Liver (tissue), 9 donors: Measurements from ENCODE around the gene THAP4. TPM values are rescaled to one million over a fixed set of nuclear protein-coding genes. Genes with fewer than 3 reads are reported as not detected.

ENCODE experiments used
- DNase-seq: peaks from one replicate; pipeline ENCODE4 v3.0.0-alpha.2; 2017; ENCODE audit warnings: low spot score
- H3K27ac ChIP-seq, 2 donors: one replicate each; pipeline ENCODE4 v1.7.0; 2013; ENCODE audit warnings: inconsistent platforms in 2 of 2, low read length in 2 of 2, control low read depth in 1 of 2, low read depth in 1 of 2, mild to moderate bottlenecking in 1 of 2
- H3K27me3 ChIP-seq, 4 donors: one replicate each; pipeline versions ENCODE4 v1.6.1 to v1.7.0; 2013; ENCODE audit warnings: low read length in 3 of 4, inconsistent platforms in 1 of 4, mild to moderate bottlenecking in 1 of 4, moderate library complexity in 1 of 4; ENCODE audit not compliant: control insufficient read depth in 4 of 4, insufficient read depth in 4 of 4
- H3K36me3 ChIP-seq, 4 donors: one replicate each; pipeline versions ENCODE4 v1.6.1 to v1.7.0; 2013; ENCODE audit warnings: low read length in 3 of 4, mild to moderate bottlenecking in 3 of 4, low read depth in 1 of 4, moderate library complexity in 1 of 4; ENCODE audit not compliant: control insufficient read depth in 4 of 4, insufficient read depth in 3 of 4
- H3K4me1 ChIP-seq, 4 donors: one replicate each; pipeline versions ENCODE4 v1.6.1 to v1.7.0; 2013; ENCODE audit warnings: low read length in 3 of 4, mild to moderate bottlenecking in 3 of 4, moderate library complexity in 1 of 4; ENCODE audit not compliant: control insufficient read depth in 4 of 4, insufficient read depth in 4 of 4
- H3K4me3 ChIP-seq, 3 donors: one replicate each; pipeline versions ENCODE4 v1.6.1 to v1.7.0; 2013; ENCODE audit warnings: low read length in 3 of 3, control low read depth in 1 of 3, low read depth in 1 of 3, mild to moderate bottlenecking in 1 of 3
- H3K9ac ChIP-seq, 2 donors: one replicate each; pipeline ENCODE4 v1.7.0; 2013; ENCODE audit warnings: low read length in 2 of 2, mild to moderate bottlenecking in 2 of 2, moderate library complexity in 2 of 2, control low read depth in 1 of 2, low read depth in 1 of 2
- H3K9me3 ChIP-seq, 4 donors: one replicate each; pipeline versions ENCODE4 v1.6.1 to v1.7.0; 2013; ENCODE audit warnings: low read length in 3 of 4; ENCODE audit not compliant: control insufficient read depth in 4 of 4
- EGR1 ChIP-seq, 2 donors: IDR thresholded peaks; 2 replicates each; pipeline ENCODE4 v1.6.1; 2016 to 2018; ENCODE audit warnings: antibody characterized with exemption in 2 of 2, low read depth in 2 of 2
- FOXA1 ChIP-seq: IDR thresholded peaks from 2 replicates; pipeline ENCODE4 v1.6.1; 2016; ENCODE audit warnings: antibody characterized with exemption
- FOXA2 ChIP-seq: IDR thresholded peaks from 2 replicates; pipeline ENCODE4 v1.6.1; 2016; ENCODE audit warnings: antibody characterized with exemption
- GABPA ChIP-seq, 2 donors: IDR thresholded peaks in 1 of 2; conservative IDR thresholded peaks in 1 of 2; 2 replicates each; pipeline ENCODE4 v1.6.1; 2016; ENCODE audit warnings: antibody characterized with exemption in 2 of 2, mild to moderate bottlenecking in 1 of 2, moderate library complexity in 1 of 2
- HNF4A ChIP-seq, 2 donors: conservative IDR thresholded peaks; 2 replicates each; pipeline ENCODE4 v1.6.1; 2016; ENCODE audit warnings: antibody characterized with exemption in 2 of 2, mild to moderate bottlenecking in 2 of 2
- JUND ChIP-seq, 2 donors: IDR thresholded peaks; 2 replicates each; pipeline ENCODE4 v1.6.1; 2016; ENCODE audit warnings: antibody characterized with exemption in 2 of 2
- NR2F2 ChIP-seq: IDR thresholded peaks from 2 replicates; pipeline ENCODE4 v1.6.1; 2016; ENCODE audit warnings: antibody characterized with exemption
- RAD21 ChIP-seq, 2 donors: IDR thresholded peaks; 2 replicates each; pipeline ENCODE4 v1.6.1; 2016; ENCODE audit warnings: antibody characterized with exemption in 2 of 2, mild to moderate bottlenecking in 2 of 2
- RXRA ChIP-seq, 2 donors: IDR thresholded peaks; 2 replicates each; pipeline ENCODE4 v1.6.1; 2017 to 2018; ENCODE audit warnings: antibody characterized with exemption in 2 of 2, mild to moderate bottlenecking in 1 of 2
- SP1 ChIP-seq: IDR thresholded peaks from 2 replicates; pipeline ENCODE4 v1.6.1; 2018; ENCODE audit warnings: antibody characterized with exemption, mild to moderate bottlenecking
- TAF1 ChIP-seq: conservative IDR thresholded peaks from 2 replicates; pipeline ENCODE4 v1.6.1; 2016; ENCODE audit warnings: antibody characterized with exemption, mild to moderate bottlenecking
- YY1 ChIP-seq: IDR thresholded peaks from 2 replicates; pipeline ENCODE4 v1.6.1; 2016; ENCODE audit warnings: antibody characterized with exemption, mild to moderate bottlenecking
- WGBS: extraction: QIAGEN DNeasy Blood & Tissue Kit; methylation state at CpG from one replicate; pipeline ENCODE4 v1.1.7; 2013; 5-methylcytosine and 5-hydroxymethylcytosine counted together
- polyA plus RNA-seq, 2 donors: library from polyadenylated mRNA; stranded (reverse) in 1 of 2; unstranded in 1 of 2; fragments of 200-250 nt in 1 of 2; fragments of >200 nt in 1 of 2; fragmentation: Nextera tagmentation in 1 of 2; extraction: Ambion mirVana in 1 of 2; gene quantifications; one replicate each; pipeline versions ENCODE4 v1.2.1 to v1.2.3, GENCODE V29; 2013 to 2015
- total RNA-seq, 2 donors: library from RNA; depleted of rRNA; stranded (reverse); fragments of >200 nt; gene quantifications; one replicate each; pipeline ENCODE4 v1.2.3, GENCODE V29; 2014
- TF ChIP-seq, protein P1 (sequence below): IDR thresholded peaks from 2 replicates; pipeline ENCODE4 v1.6.1; 2016; ENCODE audit warnings: antibody characterized with exemption
- TF ChIP-seq, protein P2 (sequence below): IDR thresholded peaks from 2 replicates; pipeline ENCODE4 v1.6.1; 2016; ENCODE audit warnings: antibody characterized with exemption
- TF ChIP-seq, protein P3 (sequence below): IDR thresholded peaks from 2 replicates; pipeline ENCODE4 v1.6.1; 2016; ENCODE audit warnings: antibody characterized with exemption, mild to moderate bottlenecking
- TF ChIP-seq, protein P4 (sequence below): fragments of 150-350 bp; IDR thresholded peaks from 2 replicates; pipeline ENCODE4 v1.5.1; 2017; ENCODE audit warnings: improper control_type of control experiment, low read depth, low read length; ENCODE audit not compliant: missing input control
- TF ChIP-seq, protein P5 (sequence below): IDR thresholded peaks from 2 replicates; pipeline ENCODE4 v1.6.1; 2016; ENCODE audit warnings: antibody characterized with exemption
- donor health status: healthy.
- donor health status: healthy.
- donor health status: healthy.
- donor health status: healthy.
- donor health status: healthy.

The THAP4 gene
- total and polyA plus RNA-seq, 4 donors = 16.8 to 33.1 (median 22.7) TPM

DNA sequence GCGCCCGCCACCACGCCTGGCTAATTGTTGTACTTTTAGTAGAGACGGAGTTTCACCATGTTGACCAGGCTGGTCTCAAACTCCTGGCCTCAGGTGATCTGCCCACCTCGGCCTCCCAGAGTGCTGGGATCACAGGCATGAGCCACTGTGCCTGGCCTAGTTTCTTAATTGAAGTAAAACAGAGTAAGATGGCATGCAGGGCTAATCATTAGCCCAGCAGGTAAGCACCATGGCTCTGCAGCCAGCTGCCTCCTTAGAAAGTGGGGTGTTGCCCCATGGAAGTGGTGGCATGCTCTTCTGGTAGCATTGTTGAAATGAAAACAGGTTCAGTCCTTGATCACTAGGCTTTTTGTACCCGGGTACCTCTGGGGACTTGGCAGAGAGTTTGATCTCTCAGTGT lies 13.0 kb upstream of the THAP4 start:
- no peaks in the 10 kb centered on the region for H3K9me3 ChIP-seq
- peaks cover 0 to 6% (median 3%) of the 10 kb centered on the region in 4 donors for H3K4me1 ChIP-seq
- peaks cover 5 to 33% (median 18%) of the 10 kb centered on the region in 4 donors for H3K36me3 ChIP-seq
- H3K9ac ChIP-seq = no peak overlapping the region
- no peak overlapping the region for H3K27ac ChIP-seq
- TF ChIP-seq EGR1 (IDR thresholded peaks at IDR 0.05; ENCODE audit: low read depth in 2 of 2) (no peak), FOXA1 (no peak), GABPA (IDR thresholded peaks at IDR 0.05 in 1 of 2, conservative IDR thresholded peaks at IDR 0.05 in 1 of 2) (no peak), JUND (IDR thresholded peaks at IDR 0.05) (no peak), RXRA (IDR thresholded peaks at IDR 0.05) (no peak), RAD21 (IDR thresholded peaks at IDR 0.05) (no peak), SP1 (no peak), FOXA2 (no peak), NR2F2 (no peak)
- TF ChIP-seq, protein P1, sequence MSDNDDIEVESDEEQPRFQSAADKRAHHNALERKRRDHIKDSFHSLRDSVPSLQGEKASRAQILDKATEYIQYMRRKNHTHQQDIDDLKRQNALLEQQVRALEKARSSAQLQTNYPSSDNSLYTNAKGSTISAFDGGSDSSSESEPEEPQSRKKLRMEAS = no peak
- TF ChIP-seq, protein P2, sequence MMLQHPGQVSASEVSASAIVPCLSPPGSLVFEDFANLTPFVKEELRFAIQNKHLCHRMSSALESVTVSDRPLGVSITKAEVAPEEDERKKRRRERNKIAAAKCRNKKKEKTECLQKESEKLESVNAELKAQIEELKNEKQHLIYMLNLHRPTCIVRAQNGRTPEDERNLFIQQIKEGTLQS = no peak
- TF ChIP-seq, protein P3, sequence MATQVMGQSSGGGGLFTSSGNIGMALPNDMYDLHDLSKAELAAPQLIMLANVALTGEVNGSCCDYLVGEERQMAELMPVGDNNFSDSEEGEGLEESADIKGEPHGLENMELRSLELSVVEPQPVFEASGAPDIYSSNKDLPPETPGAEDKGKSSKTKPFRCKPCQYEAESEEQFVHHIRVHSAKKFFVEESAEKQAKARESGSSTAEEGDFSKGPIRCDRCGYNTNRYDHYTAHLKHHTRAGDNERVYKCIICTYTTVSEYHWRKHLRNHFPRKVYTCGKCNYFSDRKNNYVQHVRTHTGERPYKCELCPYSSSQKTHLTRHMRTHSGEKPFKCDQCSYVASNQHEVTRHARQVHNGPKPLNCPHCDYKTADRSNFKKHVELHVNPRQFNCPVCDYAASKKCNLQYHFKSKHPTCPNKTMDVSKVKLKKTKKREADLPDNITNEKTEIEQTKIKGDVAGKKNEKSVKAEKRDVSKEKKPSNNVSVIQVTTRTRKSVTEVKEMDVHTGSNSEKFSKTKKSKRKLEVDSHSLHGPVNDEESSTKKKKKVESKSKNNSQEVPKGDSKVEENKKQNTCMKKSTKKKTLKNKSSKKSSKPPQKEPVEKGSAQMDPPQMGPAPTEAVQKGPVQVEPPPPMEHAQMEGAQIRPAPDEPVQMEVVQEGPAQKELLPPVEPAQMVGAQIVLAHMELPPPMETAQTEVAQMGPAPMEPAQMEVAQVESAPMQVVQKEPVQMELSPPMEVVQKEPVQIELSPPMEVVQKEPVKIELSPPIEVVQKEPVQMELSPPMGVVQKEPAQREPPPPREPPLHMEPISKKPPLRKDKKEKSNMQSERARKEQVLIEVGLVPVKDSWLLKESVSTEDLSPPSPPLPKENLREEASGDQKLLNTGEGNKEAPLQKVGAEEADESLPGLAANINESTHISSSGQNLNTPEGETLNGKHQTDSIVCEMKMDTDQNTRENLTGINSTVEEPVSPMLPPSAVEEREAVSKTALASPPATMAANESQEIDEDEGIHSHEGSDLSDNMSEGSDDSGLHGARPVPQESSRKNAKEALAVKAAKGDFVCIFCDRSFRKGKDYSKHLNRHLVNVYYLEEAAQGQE = no peak
- TF ChIP-seq, protein P4, sequence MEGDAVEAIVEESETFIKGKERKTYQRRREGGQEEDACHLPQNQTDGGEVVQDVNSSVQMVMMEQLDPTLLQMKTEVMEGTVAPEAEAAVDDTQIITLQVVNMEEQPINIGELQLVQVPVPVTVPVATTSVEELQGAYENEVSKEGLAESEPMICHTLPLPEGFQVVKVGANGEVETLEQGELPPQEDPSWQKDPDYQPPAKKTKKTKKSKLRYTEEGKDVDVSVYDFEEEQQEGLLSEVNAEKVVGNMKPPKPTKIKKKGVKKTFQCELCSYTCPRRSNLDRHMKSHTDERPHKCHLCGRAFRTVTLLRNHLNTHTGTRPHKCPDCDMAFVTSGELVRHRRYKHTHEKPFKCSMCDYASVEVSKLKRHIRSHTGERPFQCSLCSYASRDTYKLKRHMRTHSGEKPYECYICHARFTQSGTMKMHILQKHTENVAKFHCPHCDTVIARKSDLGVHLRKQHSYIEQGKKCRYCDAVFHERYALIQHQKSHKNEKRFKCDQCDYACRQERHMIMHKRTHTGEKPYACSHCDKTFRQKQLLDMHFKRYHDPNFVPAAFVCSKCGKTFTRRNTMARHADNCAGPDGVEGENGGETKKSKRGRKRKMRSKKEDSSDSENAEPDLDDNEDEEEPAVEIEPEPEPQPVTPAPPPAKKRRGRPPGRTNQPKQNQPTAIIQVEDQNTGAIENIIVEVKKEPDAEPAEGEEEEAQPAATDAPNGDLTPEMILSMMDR = no peak
- WGBS = 91% methylated on average over 6 of the region's 6 CpGs
- DNase-seq = no peak
- no peaks in the 10 kb centered on the region for H3K27me3 ChIP-seq
- H3K4me3 ChIP-seq = no peak overlapping the region

DNA sequence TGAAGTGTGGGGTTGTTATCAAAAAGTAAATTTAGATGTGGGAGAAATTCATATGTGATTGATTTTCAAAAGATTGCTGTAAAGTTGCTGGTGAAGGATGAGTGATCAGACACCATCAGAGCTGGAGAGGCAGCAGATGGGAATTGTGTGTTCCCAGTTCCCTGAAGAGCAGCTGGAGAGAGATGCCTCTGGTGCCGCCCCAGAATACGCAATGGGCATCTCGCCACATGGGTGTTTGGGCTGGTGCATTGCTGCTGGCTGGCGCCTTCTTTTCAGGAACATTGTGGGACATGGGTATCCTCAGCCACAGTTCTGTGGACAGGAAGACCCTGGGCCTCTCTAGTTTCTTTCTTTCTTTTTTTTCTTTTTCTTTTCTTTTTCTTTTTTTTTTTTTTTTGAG lies 12.4 kb upstream of the THAP4 start:
- H3K27ac ChIP-seq = no peak overlapping the region
- no peaks in the 10 kb centered on the region for H3K9me3 ChIP-seq
- no peaks in the 10 kb centered on the region for H3K27me3 ChIP-seq
- TF ChIP-seq, protein P3 = no peak
- TF ChIP-seq YY1 (no peak), HNF4A (conservative IDR thresholded peaks at IDR 0.05) (no peak), FOXA1 (no peak), JUND (IDR thresholded peaks at IDR 0.05) (no peak), EGR1 (IDR thresholded peaks at IDR 0.05; ENCODE audit: low read depth in 2 of 2) (no peak), TAF1 (no peak), GABPA (IDR thresholded peaks at IDR 0.05 in 1 of 2, conservative IDR thresholded peaks at IDR 0.05 in 1 of 2) (no peak)
- TF ChIP-seq, protein P5, sequence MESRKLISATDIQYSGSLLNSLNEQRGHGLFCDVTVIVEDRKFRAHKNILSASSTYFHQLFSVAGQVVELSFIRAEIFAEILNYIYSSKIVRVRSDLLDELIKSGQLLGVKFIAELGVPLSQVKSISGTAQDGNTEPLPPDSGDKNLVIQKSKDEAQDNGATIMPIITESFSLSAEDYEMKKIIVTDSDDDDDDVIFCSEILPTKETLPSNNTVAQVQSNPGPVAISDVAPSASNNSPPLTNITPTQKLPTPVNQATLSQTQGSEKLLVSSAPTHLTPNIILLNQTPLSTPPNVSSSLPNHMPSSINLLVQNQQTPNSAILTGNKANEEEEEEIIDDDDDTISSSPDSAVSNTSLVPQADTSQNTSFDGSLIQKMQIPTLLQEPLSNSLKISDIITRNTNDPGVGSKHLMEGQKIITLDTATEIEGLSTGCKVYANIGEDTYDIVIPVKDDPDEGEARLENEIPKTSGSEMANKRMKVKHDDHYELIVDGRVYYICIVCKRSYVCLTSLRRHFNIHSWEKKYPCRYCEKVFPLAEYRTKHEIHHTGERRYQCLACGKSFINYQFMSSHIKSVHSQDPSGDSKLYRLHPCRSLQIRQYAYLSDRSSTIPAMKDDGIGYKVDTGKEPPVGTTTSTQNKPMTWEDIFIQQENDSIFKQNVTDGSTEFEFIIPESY = no peak
- TF ChIP-seq, protein P1 = no peak
- no peak overlapping the region for H3K9ac ChIP-seq
- DNase-seq = no peak
- WGBS = 85% methylated on average over 4 of the region's 4 CpGs
- peaks cover 5 to 27% (median 15%) of the 10 kb centered on the region in 4 donors for H3K36me3 ChIP-seq
- H3K4me1 ChIP-seq = peaks cover 0 to 6% (median 3%) of the 10 kb centered on the region in 4 donors
- H3K4me3 ChIP-seq = no peak overlapping the region
